ENCODE measurements around the gene PDP2.

GRCh38 chr16:66857437-66857836, 22.9 kb upstream of the PDP2 start:
- no peak for TF ChIP-seq CREB1 (IDR thresholded peaks at IDR 0.05; ENCODE audit: low read depth)
- TF ChIP-seq, protein P1, sequence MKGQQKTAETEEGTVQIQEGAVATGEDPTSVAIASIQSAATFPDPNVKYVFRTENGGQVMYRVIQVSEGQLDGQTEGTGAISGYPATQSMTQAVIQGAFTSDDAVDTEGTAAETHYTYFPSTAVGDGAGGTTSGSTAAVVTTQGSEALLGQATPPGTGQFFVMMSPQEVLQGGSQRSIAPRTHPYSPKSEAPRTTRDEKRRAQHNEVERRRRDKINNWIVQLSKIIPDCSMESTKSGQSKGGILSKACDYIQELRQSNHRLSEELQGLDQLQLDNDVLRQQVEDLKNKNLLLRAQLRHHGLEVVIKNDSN (IDR thresholded peaks at IDR 0.05; ENCODE audit: borderline replicate concordance, extremely low read length, insufficient read depth, low read depth, low read length) = no peak
- TF ChIP-seq, protein P2, sequence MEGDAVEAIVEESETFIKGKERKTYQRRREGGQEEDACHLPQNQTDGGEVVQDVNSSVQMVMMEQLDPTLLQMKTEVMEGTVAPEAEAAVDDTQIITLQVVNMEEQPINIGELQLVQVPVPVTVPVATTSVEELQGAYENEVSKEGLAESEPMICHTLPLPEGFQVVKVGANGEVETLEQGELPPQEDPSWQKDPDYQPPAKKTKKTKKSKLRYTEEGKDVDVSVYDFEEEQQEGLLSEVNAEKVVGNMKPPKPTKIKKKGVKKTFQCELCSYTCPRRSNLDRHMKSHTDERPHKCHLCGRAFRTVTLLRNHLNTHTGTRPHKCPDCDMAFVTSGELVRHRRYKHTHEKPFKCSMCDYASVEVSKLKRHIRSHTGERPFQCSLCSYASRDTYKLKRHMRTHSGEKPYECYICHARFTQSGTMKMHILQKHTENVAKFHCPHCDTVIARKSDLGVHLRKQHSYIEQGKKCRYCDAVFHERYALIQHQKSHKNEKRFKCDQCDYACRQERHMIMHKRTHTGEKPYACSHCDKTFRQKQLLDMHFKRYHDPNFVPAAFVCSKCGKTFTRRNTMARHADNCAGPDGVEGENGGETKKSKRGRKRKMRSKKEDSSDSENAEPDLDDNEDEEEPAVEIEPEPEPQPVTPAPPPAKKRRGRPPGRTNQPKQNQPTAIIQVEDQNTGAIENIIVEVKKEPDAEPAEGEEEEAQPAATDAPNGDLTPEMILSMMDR (IDR thresholded peaks at IDR 0.05 in 2 of 3, conservative IDR thresholded peaks at IDR 0.05 in 1 of 3; ENCODE audit: control insufficient read depth in 2 of 3, extremely low read depth in 1 of 3, insufficient read depth in 1 of 3, low read depth in 3 of 3, low read length in 3 of 3) = no peak
- TF ChIP-seq, protein P3, sequence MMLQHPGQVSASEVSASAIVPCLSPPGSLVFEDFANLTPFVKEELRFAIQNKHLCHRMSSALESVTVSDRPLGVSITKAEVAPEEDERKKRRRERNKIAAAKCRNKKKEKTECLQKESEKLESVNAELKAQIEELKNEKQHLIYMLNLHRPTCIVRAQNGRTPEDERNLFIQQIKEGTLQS (IDR thresholded peaks at IDR 0.05; ENCODE audit: borderline replicate concordance, extremely low read depth, low read depth, low read length) = no peak
- no peak for TF ChIP-seq SIN3A (IDR thresholded peaks at IDR 0.05; ENCODE audit: low read depth, low read length)
- no peak for TF ChIP-seq FOXM1 (IDR thresholded peaks at IDR 0.05; ENCODE audit: low read depth, low read length)
- no peak for TF ChIP-seq EGR1 (IDR thresholded peaks at IDR 0.05; ENCODE audit: borderline replicate concordance in 1 of 2, low read depth in 2 of 2, low read length in 2 of 2)

Data from GM12878 (cell line).